Measurements from ENCODE around the gene EHMT1. TPM values are rescaled to one million over a fixed set of nuclear protein-coding genes. Genes with fewer than 3 reads are reported as not detected.

Gene EHMT1
- total and polyA plus RNA-seq, 2 of the 13 experiments (the other 11 are each of a cell fraction or from before 2014, with no cell fraction given) = 23.0 to 27.1 TPM

GRCh38 chr9:137882506-137882821, 263.7 kb downstream of the EHMT1 start:
- H3K4me2 ChIP-seq (ENCODE audit: low read depth, low read length) = no peak overlapping the region

More at GRCh38 chr9:137882506-137882821, 263.7 kb downstream of the EHMT1 start:
- ATAC-seq (no peak), DNase-seq (ENCODE audit: low spot score) (no peak), FAIRE-seq (no peak)
- BruUV-seq (replicated peaks) = no TSS peak
- TF ChIP-seq, protein P1, sequence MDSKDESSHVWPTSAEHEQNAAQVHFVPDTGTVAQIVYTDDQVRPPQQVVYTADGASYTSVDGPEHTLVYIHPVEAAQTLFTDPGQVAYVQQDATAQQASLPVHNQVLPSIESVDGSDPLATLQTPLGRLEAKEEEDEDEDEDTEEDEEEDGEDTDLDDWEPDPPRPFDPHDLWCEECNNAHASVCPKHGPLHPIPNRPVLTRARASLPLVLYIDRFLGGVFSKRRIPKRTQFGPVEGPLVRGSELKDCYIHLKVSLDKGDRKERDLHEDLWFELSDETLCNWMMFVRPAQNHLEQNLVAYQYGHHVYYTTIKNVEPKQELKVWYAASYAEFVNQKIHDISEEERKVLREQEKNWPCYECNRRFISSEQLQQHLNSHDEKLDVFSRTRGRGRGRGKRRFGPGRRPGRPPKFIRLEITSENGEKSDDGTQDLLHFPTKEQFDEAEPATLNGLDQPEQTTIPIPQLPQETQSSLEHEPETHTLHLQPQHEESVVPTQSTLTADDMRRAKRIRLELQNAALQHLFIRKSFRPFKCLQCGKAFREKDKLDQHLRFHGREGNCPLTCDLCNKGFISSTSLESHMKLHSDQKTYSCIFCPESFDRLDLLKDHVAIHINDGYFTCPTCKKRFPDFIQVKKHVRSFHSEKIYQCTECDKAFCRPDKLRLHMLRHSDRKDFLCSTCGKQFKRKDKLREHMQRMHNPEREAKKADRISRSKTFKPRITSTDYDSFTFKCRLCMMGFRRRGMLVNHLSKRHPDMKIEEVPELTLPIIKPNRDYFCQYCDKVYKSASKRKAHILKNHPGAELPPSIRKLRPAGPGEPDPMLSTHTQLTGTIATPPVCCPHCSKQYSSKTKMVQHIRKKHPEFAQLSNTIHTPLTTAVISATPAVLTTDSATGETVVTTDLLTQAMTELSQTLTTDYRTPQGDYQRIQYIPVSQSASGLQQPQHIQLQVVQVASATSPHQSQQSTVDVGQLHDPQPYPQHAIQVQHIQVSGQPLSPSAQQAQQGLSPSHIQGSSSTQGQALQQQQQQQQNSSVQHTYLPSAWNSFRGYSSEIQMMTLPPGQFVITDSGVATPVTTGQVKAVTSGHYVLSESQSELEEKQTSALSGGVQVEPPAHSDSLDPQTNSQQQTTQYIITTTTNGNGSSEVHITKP (CRISPR knock-in tag; IDR thresholded peaks at IDR 0.05; ENCODE audit: low read depth) = no peak
- TF ChIP-seq PLRG1 (conservative IDR thresholded peaks at IDR 0.05) (no peak), POGK (CRISPR knock-in tag; conservative IDR thresholded peaks at IDR 0.05) (no peak), ZNF678 (CRISPR knock-in tag; IDR thresholded peaks at IDR 0.05) (no peak), CBX5 (CRISPR knock-in tag; IDR thresholded peaks at IDR 0.05; ENCODE audit: borderline replicate concordance) (no peak), RBAK (CRISPR knock-in tag; IDR thresholded peaks at IDR 0.05) (no peak), HNRNPUL1 (IDR thresholded peaks at IDR 0.05; ENCODE audit: low read depth, low read length) (no peak), SMARCC2 (IDR thresholded peaks at IDR 0.05) (no peak), ZNF761 (CRISPR knock-in tag; conservative IDR thresholded peaks at IDR 0.05) (no peak), MAZ (IDR thresholded peaks at IDR 0.05; ENCODE audit: borderline replicate concordance, low read depth, low read length) (no peak), MAZ (CRISPR knock-in tag; IDR thresholded peaks at IDR 0.05; ENCODE audit: low read depth) (no peak), TOPORS (CRISPR knock-in tag; IDR thresholded peaks at IDR 0.05) (no peak), ELF1 (CRISPR knock-in tag; IDR thresholded peaks at IDR 0.05) (no peak)
- TF ChIP-seq, protein P2, sequence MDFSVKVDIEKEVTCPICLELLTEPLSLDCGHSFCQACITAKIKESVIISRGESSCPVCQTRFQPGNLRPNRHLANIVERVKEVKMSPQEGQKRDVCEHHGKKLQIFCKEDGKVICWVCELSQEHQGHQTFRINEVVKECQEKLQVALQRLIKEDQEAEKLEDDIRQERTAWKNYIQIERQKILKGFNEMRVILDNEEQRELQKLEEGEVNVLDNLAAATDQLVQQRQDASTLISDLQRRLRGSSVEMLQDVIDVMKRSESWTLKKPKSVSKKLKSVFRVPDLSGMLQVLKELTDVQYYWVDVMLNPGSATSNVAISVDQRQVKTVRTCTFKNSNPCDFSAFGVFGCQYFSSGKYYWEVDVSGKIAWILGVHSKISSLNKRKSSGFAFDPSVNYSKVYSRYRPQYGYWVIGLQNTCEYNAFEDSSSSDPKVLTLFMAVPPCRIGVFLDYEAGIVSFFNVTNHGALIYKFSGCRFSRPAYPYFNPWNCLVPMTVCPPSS (IDR thresholded peaks at IDR 0.05) = no peak
- TF ChIP-seq, protein P3, sequence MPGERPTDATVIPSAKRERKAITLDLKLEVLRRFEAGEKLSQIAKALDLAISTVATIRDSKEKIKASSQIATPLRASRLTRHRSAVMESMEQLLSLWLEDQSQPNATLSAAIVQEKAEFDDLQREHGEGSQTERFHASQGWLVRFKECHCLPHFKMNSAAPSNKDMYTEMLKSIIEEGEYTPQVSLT (CRISPR knock-in tag; IDR thresholded peaks at IDR 0.05; ENCODE audit: borderline replicate concordance, low read depth) = no peak
- no peaks in the 10 kb centered on the region for H3K4me1 ChIP-seq (ENCODE audit: insufficient read depth, low read length)
- H3K4me3 ChIP-seq (replicated peaks in 1 of 3; ENCODE audit: insufficient read depth in 1 of 3, low read depth in 2 of 3, low read length in 3 of 3) = no peak overlapping the region
- ChIA-PET POLR2A (no interaction called here), CTCF (ENCODE audit: low intra/inter-chr PET ratio, low total read pairs) (no interaction called here)
- intact Hi-C loops (cut with micrococcal nuclease; ENCODE audit: unreplicated experiment) = no loop called here
- no peak overlapping the region for H3K9ac ChIP-seq (ENCODE audit: insufficient read depth, low read depth, low read length)
- in situ Hi-C loops (cut with HindIII; ENCODE audit: extremely low pct_ligation_motif_present, low pct_unique_long_range_greater_than_20kb) = no loop called here
- peaks cover 2% of the 10 kb centered on the region; the same call in 1 of the 2 replicates for H4K20me1 ChIP-seq (ENCODE audit: insufficient read depth, low read length)
- no peak overlapping the region for H3K27ac ChIP-seq (ENCODE audit: extremely low read length, insufficient read depth, low read length)
- WGBS (ENCODE audit: low lambda C conversion rate) = 20% methylated on average over 2 of the region's 10 CpGs
- no peaks in the 10 kb centered on the region for H3K79me2 ChIP-seq (ENCODE audit: insufficient read depth, low read length)
- no peaks in the 10 kb centered on the region for H3K36me3 ChIP-seq (replicated peaks in 1 of 2; ENCODE audit: control insufficient read depth in 1 of 2, insufficient read depth in 2 of 2, low read length in 2 of 2)
- peaks cover 2 to 5% of the 10 kb centered on the region in 2 experiments; a peak in 3 of 5 replicates for H3K27me3 ChIP-seq (ENCODE audit: control insufficient read depth in 1 of 2, insufficient read depth in 2 of 2, low read length in 2 of 2)
- H2AFZ ChIP-seq (ENCODE audit: low read length) = no peak overlapping the region
- no peaks in the 10 kb centered on the region for H3K9me3 ChIP-seq (ENCODE audit: low read length)

Data from HepG2 (cell line).